ENCODE data around the gene ADAR. TPM values are rescaled to one million over a fixed set of nuclear protein-coding genes. Genes with fewer than 3 reads are reported as not detected.

ADAR gene
- total and polyA plus RNA-seq, 2 experiments from 2014 or later: 96.4 to 188 TPM

DNA sequence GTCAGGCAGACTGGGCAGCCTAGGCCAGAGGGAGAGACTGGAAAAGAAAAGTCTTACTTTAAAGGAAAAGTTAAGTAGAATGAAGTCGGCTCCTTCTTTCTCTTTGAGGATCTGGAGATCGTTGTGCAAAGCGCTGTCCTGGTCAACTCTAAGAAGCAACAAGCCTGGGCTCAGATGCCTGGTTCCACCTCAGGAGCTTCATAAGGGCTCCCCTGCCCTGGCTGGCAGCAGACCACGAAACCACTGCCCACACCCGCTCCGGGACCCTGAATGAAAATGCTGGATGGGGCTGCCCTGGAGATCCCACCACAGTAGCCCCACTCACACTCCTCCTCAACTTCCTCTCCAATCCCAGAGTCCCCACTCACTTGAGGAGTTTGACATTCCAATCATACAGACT, 56.0 kb downstream of the ADAR start:
- peaks cover 13% of the 10 kb centered on the region; the same call in 2 of the 3 replicates for H3K4me1 Mint-ChIP-seq
- no peak for ATAC-seq
- Histone ChIP-seq H3K9me2 (ENCODE audit: insufficient read depth) (no peaks in the 10 kb centered on the region), H3K4me1 (ENCODE audit: insufficient read depth) (peaks cover 9% of the 10 kb centered on the region), H3K79me2 (replicated peaks; ENCODE audit: insufficient read depth) (peaks cover 15% of the 10 kb centered on the region), H3K27ac (ENCODE audit: low read depth) (no peak overlapping the region), H3F3A (replicated peaks; ENCODE audit: low read depth) (peaks cover 7% of the 10 kb centered on the region; the same call in 1 of the 2 replicates), H3K4me3 (no peak overlapping the region), H3K36me3 (ENCODE audit: insufficient read depth) (peaks cover 58% of the 10 kb centered on the region), H3K27me3 (ENCODE audit: insufficient read depth) (no peaks in the 10 kb centered on the region), H2AFZ (no peak overlapping the region), H4K20me1 (replicated peaks; ENCODE audit: insufficient read depth) (peaks cover 45% of the 10 kb centered on the region), H3K4me2 (no peak overlapping the region)
- no peak overlapping the region for H3K27ac Mint-ChIP-seq
- H3K9me3 Mint-ChIP-seq: no peaks in the 10 kb centered on the region
- no peaks in the 10 kb centered on the region for H3K27me3 Mint-ChIP-seq (ENCODE audit: insufficient read depth, low read depth, poor library complexity)
- no peak overlapping the region for H3K4me3 Mint-ChIP-seq
- TF ChIP-seq EZH2 (IDR thresholded peaks at IDR 0.05; ENCODE audit: low read depth, unreplicated experiment) (no peak), ZNF331 (CRISPR knock-in tag; IDR thresholded peaks at IDR 0.05; ENCODE audit: low read depth) (no peak), NANOG (IDR thresholded peaks at IDR 0.05; ENCODE audit: borderline replicate concordance) (no peak), POLR2AphosphoS5 (IDR thresholded peaks at IDR 0.05; ENCODE audit: low read depth) (no peak), JUNB (IDR thresholded peaks at IDR 0.05; ENCODE audit: unreplicated experiment) (no peak), ZNF114 (CRISPR knock-in tag; IDR thresholded peaks at IDR 0.05) (no peak)
- TF ChIP-seq, protein P1, sequence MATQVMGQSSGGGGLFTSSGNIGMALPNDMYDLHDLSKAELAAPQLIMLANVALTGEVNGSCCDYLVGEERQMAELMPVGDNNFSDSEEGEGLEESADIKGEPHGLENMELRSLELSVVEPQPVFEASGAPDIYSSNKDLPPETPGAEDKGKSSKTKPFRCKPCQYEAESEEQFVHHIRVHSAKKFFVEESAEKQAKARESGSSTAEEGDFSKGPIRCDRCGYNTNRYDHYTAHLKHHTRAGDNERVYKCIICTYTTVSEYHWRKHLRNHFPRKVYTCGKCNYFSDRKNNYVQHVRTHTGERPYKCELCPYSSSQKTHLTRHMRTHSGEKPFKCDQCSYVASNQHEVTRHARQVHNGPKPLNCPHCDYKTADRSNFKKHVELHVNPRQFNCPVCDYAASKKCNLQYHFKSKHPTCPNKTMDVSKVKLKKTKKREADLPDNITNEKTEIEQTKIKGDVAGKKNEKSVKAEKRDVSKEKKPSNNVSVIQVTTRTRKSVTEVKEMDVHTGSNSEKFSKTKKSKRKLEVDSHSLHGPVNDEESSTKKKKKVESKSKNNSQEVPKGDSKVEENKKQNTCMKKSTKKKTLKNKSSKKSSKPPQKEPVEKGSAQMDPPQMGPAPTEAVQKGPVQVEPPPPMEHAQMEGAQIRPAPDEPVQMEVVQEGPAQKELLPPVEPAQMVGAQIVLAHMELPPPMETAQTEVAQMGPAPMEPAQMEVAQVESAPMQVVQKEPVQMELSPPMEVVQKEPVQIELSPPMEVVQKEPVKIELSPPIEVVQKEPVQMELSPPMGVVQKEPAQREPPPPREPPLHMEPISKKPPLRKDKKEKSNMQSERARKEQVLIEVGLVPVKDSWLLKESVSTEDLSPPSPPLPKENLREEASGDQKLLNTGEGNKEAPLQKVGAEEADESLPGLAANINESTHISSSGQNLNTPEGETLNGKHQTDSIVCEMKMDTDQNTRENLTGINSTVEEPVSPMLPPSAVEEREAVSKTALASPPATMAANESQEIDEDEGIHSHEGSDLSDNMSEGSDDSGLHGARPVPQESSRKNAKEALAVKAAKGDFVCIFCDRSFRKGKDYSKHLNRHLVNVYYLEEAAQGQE (IDR thresholded peaks at IDR 0.05; ENCODE audit: unreplicated experiment): no peak
- TF ChIP-seq, protein P2, sequence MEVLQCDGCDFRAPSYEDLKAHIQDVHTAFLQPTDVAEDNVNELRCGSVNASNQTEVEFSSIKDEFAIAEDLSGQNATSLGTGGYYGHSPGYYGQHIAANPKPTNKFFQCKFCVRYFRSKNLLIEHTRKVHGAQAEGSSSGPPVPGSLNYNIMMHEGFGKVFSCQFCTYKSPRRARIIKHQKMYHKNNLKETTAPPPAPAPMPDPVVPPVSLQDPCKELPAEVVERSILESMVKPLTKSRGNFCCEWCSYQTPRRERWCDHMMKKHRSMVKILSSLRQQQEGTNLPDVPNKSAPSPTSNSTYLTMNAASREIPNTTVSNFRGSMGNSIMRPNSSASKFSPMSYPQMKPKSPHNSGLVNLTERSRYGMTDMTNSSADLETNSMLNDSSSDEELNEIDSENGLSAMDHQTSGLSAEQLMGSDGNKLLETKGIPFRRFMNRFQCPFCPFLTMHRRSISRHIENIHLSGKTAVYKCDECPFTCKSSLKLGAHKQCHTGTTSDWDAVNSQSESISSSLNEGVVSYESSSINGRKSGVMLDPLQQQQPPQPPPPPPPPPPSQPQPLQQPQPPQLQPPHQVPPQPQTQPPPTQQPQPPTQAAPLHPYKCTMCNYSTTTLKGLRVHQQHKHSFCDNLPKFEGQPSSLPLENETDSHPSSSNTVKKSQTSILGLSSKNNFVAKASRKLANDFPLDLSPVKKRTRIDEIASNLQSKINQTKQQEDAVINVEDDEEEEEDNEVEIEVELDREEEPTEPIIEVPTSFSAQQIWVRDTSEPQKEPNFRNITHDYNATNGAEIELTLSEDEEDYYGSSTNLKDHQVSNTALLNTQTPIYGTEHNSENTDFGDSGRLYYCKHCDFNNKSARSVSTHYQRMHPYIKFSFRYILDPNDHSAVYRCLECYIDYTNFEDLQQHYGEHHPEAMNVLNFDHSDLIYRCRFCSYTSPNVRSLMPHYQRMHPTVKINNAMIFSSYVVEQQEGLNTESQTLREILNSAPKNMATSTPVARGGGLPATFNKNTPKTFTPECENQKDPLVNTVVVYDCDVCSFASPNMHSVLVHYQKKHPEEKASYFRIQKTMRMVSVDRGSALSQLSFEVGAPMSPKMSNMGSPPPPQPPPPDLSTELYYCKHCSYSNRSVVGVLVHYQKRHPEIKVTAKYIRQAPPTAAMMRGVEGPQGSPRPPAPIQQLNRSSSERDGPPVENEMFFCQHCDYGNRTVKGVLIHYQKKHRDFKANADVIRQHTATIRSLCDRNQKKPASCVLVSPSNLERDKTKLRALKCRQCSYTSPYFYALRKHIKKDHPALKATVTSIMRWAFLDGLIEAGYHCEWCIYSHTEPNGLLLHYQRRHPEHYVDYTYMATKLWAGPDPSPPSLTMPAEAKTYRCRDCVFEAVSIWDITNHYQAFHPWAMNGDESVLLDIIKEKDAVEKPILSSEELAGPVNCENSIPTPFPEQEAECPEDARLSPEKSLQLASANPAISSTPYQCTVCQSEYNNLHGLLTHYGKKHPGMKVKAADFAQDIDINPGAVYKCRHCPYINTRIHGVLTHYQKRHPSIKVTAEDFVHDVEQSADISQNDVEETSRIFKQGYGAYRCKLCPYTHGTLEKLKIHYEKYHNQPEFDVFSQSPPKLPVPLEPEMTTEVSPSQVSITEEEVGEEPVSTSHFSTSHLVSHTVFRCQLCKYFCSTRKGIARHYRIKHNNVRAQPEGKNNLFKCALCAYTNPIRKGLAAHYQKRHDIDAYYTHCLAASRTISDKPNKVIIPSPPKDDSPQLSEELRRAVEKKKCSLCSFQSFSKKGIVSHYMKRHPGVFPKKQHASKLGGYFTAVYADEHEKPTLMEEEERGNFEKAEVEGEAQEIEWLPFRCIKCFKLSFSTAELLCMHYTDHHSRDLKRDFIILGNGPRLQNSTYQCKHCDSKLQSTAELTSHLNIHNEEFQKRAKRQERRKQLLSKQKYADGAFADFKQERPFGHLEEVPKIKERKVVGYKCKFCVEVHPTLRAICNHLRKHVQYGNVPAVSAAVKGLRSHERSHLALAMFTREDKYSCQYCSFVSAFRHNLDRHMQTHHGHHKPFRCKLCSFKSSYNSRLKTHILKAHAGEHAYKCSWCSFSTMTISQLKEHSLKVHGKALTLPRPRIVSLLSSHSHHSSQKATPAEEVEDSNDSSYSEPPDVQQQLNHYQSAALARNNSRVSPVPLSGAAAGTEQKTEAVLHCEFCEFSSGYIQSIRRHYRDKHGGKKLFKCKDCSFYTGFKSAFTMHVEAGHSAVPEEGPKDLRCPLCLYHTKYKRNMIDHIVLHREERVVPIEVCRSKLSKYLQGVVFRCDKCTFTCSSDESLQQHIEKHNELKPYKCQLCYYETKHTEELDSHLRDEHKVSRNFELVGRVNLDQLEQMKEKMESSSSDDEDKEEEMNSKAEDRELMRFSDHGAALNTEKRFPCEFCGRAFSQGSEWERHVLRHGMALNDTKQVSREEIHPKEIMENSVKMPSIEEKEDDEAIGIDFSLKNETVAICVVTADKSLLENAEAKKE (CRISPR knock-in tag; IDR thresholded peaks at IDR 0.05): no peak
- DNase-seq (ENCODE audit: low spot score): no peak
- H3K36me3 Mint-ChIP-seq (ENCODE audit: low read depth): peaks cover 76% of the 10 kb centered on the region

Data from GM23338 (cell line).